ENCODE measurements around the gene STH.

DNA sequence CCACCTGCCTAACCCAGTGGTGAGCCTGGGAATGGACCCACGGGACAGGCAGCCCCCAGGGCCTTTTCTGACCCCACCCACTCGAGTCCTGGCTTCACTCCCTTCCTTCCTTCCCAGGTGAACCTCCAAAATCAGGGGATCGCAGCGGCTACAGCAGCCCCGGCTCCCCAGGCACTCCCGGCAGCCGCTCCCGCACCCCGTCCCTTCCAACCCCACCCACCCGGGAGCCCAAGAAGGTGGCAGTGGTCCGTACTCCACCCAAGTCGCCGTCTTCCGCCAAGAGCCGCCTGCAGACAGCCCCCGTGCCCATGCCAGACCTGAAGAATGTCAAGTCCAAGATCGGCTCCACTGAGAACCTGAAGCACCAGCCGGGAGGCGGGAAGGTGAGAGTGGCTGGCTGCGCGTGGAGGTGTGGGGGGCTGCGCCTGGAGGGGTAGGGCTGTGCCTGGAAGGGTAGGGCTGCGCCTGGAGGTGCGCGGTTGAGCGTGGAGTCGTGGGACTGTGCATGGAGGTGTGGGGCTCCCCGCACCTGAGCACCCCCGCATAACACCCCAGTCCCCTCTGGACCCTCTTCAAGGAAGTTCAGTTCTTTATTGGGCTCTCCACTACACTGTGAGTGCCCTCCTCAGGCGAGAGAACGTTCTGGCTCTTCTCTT lies 2.6 kb upstream of the STH start:
- TF ChIP-seq ZNF404 (tag by site-specific recombination; IDR thresholded peaks at IDR 0.05) (no peak), INSM2 (tag by site-specific recombination; IDR thresholded peaks at IDR 0.05) (no peak), ZNF707 (tag by site-specific recombination; IDR thresholded peaks at IDR 0.05) (no peak), KLF10 (tag by site-specific recombination; IDR thresholded peaks at IDR 0.05) (no peak), ZNF513 (tag by site-specific recombination; IDR thresholded peaks at IDR 0.05) (no peak), ZBTB21 (tag by site-specific recombination; IDR thresholded peaks at IDR 0.05) (no peak), ZNF747 (tag by site-specific recombination; IDR thresholded peaks at IDR 0.05) (no peak), ZNF175 (tag by site-specific recombination; IDR thresholded peaks at IDR 0.05) (no peak)
- TF ChIP-seq, protein P1, sequence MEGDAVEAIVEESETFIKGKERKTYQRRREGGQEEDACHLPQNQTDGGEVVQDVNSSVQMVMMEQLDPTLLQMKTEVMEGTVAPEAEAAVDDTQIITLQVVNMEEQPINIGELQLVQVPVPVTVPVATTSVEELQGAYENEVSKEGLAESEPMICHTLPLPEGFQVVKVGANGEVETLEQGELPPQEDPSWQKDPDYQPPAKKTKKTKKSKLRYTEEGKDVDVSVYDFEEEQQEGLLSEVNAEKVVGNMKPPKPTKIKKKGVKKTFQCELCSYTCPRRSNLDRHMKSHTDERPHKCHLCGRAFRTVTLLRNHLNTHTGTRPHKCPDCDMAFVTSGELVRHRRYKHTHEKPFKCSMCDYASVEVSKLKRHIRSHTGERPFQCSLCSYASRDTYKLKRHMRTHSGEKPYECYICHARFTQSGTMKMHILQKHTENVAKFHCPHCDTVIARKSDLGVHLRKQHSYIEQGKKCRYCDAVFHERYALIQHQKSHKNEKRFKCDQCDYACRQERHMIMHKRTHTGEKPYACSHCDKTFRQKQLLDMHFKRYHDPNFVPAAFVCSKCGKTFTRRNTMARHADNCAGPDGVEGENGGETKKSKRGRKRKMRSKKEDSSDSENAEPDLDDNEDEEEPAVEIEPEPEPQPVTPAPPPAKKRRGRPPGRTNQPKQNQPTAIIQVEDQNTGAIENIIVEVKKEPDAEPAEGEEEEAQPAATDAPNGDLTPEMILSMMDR (tag by site-specific recombination; IDR thresholded peaks at IDR 0.05) = no peak

Measured in HEK293 (cell line).